Sigmoid colon (tissue), 7 donors: Measurements from ENCODE around the gene GPC6. TPM values are rescaled to one million over a fixed set of nuclear protein-coding genes. Genes with fewer than 3 reads are reported as not detected.
A peak's percentile ranks its signal among the peaks of the same experiment; 100 is the strongest.

Experiments
- DNase-seq: peaks from one replicate; pipeline ENCODE4 v3.0.0-alpha.2; 2019
- H3K27ac ChIP-seq, 4 donors: fragments of 200-600 bp; sonication (generic); one replicate each; pipeline ENCODE4 v1.5.1; 2016 to 2019; ENCODE audit warnings: mild to moderate bottlenecking in 1 of 4
- H3K27me3 ChIP-seq, 3 donors: fragments of 200-600 bp; sonication (generic); one replicate each; pipeline ENCODE4 v1.5.1; 2019; ENCODE audit warnings: mild to moderate bottlenecking in 1 of 3
- H3K36me3 ChIP-seq, 4 donors: fragments of 200-600 bp; sonication (generic); one replicate each; pipeline ENCODE4 v1.5.1; 2016 to 2019
- H3K4me1 ChIP-seq, 4 donors: fragments of 200-600 bp; sonication (generic); one replicate each; pipeline ENCODE4 v1.5.1; 2017 to 2019
- H3K4me3 ChIP-seq, 4 donors: fragments of 200-600 bp; sonication (generic); one replicate each; pipeline ENCODE4 v1.5.1; 2017 to 2019; ENCODE audit warnings: mild to moderate bottlenecking in 2 of 4, moderate library complexity in 1 of 4
- H3K9me3 ChIP-seq, 4 donors: fragments of 200-600 bp in 3 of 4; sonication (generic) in 3 of 4; one replicate each; pipeline versions ENCODE4 v1.5.1 to v1.6.1; 2013 to 2019
- EP300 ChIP-seq, 4 donors: sonication (generic); formaldehyde crosslinking; IDR thresholded peaks; one replicate each; pipeline ENCODE4 v1.6.1; 2017; ENCODE audit warnings: antibody characterized with exemption in 4 of 4
- POLR2A ChIP-seq, 2 donors: fragments of 450-650 bp; IDR thresholded peaks; one replicate each; pipeline ENCODE4 v1.6.1; 2016; ENCODE audit warnings: antibody characterized with exemption in 2 of 2, mild to moderate bottlenecking in 2 of 2, moderate library complexity in 2 of 2
- POLR2AphosphoS5 ChIP-seq, 4 donors: sonication (generic); formaldehyde crosslinking; IDR thresholded peaks; one replicate each; pipeline ENCODE4 v1.6.1; 2017; ENCODE audit warnings: antibody characterized with exemption in 4 of 4
- WGBS, 2 donors: extraction: QIAGEN DNeasy Blood & Tissue Kit; methylation state at CpG; one replicate each; pipeline ENCODE4 v1.1.7; 2013; 5-methylcytosine and 5-hydroxymethylcytosine counted together
- intact Hi-C: fragments of 100-400 bp; cut with DNase I; formaldehyde crosslinking; loops from one replicate; pipeline ENCODE4 v1.15.1; 2023
- polyA plus RNA-seq, 3 donors: library from polyadenylated mRNA; stranded (reverse); fragments of 200-250 nt; gene quantifications; one replicate each; pipeline ENCODE4 v1.2.3, GENCODE V29; 2013
- total RNA-seq, 4 donors: library from RNA; depleted of rRNA; stranded (reverse); fragments of >200 nt; gene quantifications; one replicate each; pipeline ENCODE4 v1.1.0, GENCODE V29; 2016
- TF ChIP-seq, protein P1 (sequence below), 4 experiments: fragments of 450-650 bp in 3 of 4; fragments of 200-600 bp in 1 of 4; IDR thresholded peaks; one replicate each; pipeline ENCODE4 v1.5.1; 2016 to 2019; ENCODE audit warnings: antibody characterized with exemption in 4 of 4, mild to moderate bottlenecking in 3 of 4, moderate library complexity in 2 of 4
- donor health status: healthy with polysubstance abuse.
- donor health status: Bipolar disorder and iron deficiency.
- donor health status: healthy.

GPC6 gene
- total and polyA plus RNA-seq, 7 donors, result 0.23 to 27.5 (median 14.4) TPM

DNA sequence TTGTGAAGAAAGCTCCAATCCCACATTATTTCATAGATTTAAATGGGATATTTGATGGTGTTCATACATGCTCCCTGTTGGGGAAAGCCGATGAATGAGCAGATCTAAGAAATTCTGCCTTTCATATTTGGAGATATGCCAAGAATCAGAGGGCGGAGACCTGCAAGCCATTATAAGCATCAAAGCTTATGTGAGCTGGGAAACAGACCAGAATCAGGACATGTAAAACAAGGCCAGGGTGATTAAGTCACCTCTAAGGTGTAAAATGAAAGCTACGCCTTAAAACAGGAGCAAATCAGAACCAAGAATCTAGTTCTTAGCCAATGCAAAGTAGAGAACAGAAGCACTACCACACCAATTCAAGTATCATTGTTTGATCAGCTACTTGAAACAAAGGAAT is 860.5 kb downstream of the GPC6 start:
- Histone ChIP-seq H3K9me3 (no peaks in the 10 kb centered on the region), H3K27me3 (no peaks in the 10 kb centered on the region), H3K27ac (no peak overlapping the region), H3K4me3 (no peak overlapping the region), H3K36me3 (no peaks in the 10 kb centered on the region), H3K4me1 (peaks cover 0 to 7% (median 2%) of the 10 kb centered on the region in 4 donors)
- 22 to 73% methylated on average over 3 of the region's 3 CpGs for WGBS, 2 donors
- intact Hi-C loops, result no loop called here
- DNase-seq, result no peak
- TF ChIP-seq POLR2A (IDR thresholded peaks at IDR 0.05), result no peak
- TF ChIP-seq POLR2AphosphoS5 (IDR thresholded peaks at IDR 0.05), result no peak
- TF ChIP-seq, protein P1, sequence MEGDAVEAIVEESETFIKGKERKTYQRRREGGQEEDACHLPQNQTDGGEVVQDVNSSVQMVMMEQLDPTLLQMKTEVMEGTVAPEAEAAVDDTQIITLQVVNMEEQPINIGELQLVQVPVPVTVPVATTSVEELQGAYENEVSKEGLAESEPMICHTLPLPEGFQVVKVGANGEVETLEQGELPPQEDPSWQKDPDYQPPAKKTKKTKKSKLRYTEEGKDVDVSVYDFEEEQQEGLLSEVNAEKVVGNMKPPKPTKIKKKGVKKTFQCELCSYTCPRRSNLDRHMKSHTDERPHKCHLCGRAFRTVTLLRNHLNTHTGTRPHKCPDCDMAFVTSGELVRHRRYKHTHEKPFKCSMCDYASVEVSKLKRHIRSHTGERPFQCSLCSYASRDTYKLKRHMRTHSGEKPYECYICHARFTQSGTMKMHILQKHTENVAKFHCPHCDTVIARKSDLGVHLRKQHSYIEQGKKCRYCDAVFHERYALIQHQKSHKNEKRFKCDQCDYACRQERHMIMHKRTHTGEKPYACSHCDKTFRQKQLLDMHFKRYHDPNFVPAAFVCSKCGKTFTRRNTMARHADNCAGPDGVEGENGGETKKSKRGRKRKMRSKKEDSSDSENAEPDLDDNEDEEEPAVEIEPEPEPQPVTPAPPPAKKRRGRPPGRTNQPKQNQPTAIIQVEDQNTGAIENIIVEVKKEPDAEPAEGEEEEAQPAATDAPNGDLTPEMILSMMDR (IDR thresholded peaks at IDR 0.05), result no peak
- no peak for TF ChIP-seq EP300 (IDR thresholded peaks at IDR 0.05)

DNA sequence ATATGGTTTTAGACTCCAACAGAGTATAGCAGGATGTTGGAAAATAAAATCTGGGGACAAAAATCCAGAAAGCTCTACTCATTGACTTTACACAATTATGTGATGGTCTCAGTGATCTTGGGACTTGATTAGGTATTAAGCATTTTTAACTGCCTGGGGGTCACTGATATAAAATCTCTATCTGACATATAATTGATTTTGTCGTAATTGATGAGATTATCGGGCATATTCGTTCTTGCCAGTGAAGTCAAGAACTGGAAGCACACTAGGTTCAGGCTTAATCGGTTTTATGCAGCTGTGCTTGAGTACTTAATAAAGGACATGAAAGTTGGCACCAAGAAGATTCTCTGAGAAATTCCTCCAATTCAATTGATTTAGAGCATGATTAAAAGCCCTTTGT is 862.1 kb downstream of the GPC6 start:
- H3K27ac ChIP-seq, result no peak overlapping the region
- DNase-seq, result no peak
- peaks cover 0 to 6% (median 0%) of the 10 kb centered on the region in 4 donors for H3K9me3 ChIP-seq
- TF ChIP-seq EP300 (IDR thresholded peaks at IDR 0.05) (no peak), POLR2A (IDR thresholded peaks at IDR 0.05) (no peak), POLR2AphosphoS5 (IDR thresholded peaks at IDR 0.05) (no peak)
- TF ChIP-seq, protein P1 (IDR thresholded peaks at IDR 0.05), result no peak
- intact Hi-C loops, result no loop called here
- H3K4me3 ChIP-seq, result no peak overlapping the region
- H3K27me3 ChIP-seq, result no peaks in the 10 kb centered on the region
- H3K4me1 ChIP-seq, result peaks cover 0 to 7% (median 2%) of the 10 kb centered on the region in 4 donors
- H3K36me3 ChIP-seq, result no peaks in the 10 kb centered on the region
- 47 to 69% methylated on average over 4 of the region's 4 CpGs for WGBS, 2 donors

DNA sequence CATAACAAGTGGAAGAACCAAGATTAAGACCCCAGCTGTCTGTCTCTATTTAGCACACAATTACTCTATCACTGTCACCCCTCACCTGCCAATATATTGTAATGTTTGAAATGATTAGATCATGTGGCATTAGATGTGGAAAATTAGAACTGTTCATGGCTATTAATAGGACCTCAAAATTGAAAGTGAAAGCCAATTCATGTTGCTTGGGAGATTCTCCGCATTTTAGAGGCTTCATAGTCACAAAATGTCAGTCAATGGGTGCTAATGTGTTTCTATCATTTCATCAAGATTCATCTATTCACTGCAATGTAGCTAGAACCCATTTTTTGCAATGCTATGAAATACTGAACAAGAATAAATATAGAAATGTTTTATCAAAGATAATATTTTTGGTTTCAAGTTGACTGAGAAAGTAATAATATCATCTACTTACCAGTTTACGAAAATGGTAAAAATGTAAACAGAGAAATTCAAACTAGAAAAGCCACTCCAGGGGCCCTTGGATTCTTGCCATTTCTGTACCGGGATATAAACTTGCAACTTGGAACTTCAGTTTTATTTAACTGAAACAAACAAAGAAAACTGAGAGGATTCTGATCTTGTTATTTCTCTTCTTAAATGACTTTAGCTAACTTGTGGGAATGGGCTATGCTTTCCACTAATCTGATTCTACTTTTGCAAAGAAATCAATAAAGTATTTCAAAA is 864.3 kb downstream of the GPC6 start:
- WGBS, 2 donors, result 52 to 57% methylated on average over 3 of the region's 3 CpGs
- H3K27ac ChIP-seq, result no peak overlapping the region

DNA sequence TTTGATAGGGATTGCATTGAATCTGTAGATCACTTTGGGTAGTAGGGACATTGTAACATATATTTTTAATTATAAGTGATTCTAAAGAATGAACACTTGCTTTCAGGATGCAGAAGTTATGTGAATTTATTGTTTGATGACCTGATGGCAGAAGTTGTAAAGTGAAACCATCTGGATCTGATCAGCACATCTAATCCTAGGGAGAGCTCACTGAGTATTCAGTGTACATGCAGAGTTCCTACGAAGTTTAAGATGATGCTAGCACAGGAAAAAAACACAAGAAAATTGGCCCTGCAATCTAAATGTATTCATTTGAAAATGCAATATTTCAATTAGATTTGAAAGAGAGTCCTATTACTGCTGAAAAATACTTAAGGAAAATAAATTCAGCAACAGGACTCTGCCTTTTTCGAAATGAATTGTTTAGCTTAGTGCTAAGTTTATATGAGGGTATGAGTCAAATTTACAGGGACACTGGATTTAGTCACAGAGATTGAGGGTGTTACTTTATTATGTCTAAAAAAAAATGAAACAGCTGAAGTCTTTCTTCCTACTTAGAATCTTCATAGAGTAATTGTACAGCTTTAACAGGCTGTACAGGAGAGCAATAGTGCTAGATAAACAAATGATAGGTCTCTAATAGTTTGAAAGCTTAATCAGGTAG is 867.2 kb downstream of the GPC6 start:
- 48 to 59% methylated on average over 2 of the region's 2 CpGs for WGBS, 2 donors
- H3K27ac ChIP-seq, result peak overlapping the region in 2 of 4 donors; percentile 18 to 29
- H3K9me3 ChIP-seq, result peaks cover 0 to 6% (median 0%) of the 10 kb centered on the region in 4 donors
- DNase-seq, result no peak
- H3K4me1 ChIP-seq, result peaks cover 0 to 15% (median 2%) of the 10 kb centered on the region in 4 donors
- intact Hi-C loops, result no loop called here
- H3K36me3 ChIP-seq, result no peaks in the 10 kb centered on the region
- H3K4me3 ChIP-seq, result no peak overlapping the region
- TF ChIP-seq EP300 (IDR thresholded peaks at IDR 0.05), result no peak
- TF ChIP-seq POLR2AphosphoS5 (IDR thresholded peaks at IDR 0.05), result no peak
- no peak for TF ChIP-seq POLR2A (IDR thresholded peaks at IDR 0.05)
- TF ChIP-seq, protein P1 (IDR thresholded peaks at IDR 0.05), result no peak
- no peaks in the 10 kb centered on the region for H3K27me3 ChIP-seq

More for the DNA sequence above, 864.3 kb downstream of the GPC6 start:
- Histone ChIP-seq H3K9me3 (peaks cover 0 to 6% (median 0%) of the 10 kb centered on the region in 4 donors), H3K4me1 (peaks cover 0 to 15% (median 2%) of the 10 kb centered on the region in 4 donors), H3K36me3 (no peaks in the 10 kb centered on the region), H3K27me3 (no peaks in the 10 kb centered on the region), H3K4me3 (no peak overlapping the region)
- intact Hi-C loops, result no loop called here
- no peak for DNase-seq
- TF ChIP-seq EP300 (IDR thresholded peaks at IDR 0.05) (no peak), POLR2AphosphoS5 (IDR thresholded peaks at IDR 0.05) (no peak), POLR2A (IDR thresholded peaks at IDR 0.05) (no peak)
- TF ChIP-seq, protein P1 (IDR thresholded peaks at IDR 0.05), result no peak
